22Rv1 (cell line): Measurements from ENCODE around the gene SLC6A2.

Source experiments
- H3K27ac ChIP-seq: fragments of 450-650 bp; 2 replicates; pipeline ENCODE4 v1.5.1; 2017
- CTCF ChIP-seq: fragments of 450-650 bp; IDR thresholded peaks from 2 replicates; pipeline ENCODE4 v1.5.1; 2017; ENCODE audit warnings: mild to moderate bottlenecking
- ZFX ChIP-seq: fragments of 450-650 bp; IDR thresholded peaks from 2 replicates; pipeline ENCODE4 v1.6.1; 2017; ENCODE audit warnings: antibody characterized with exemption, borderline replicate concordance

Gene SLC6A2

GRCh38 chr16:55638256-55638655, 17.5 kb upstream of the SLC6A2 start:
- TF ChIP-seq CTCF (no peak), ZFX (no peak)
- H3K27ac ChIP-seq, result no peak overlapping the region

- TF ChIP-seq ZFX (no peak), CTCF (no peak)
- no peak overlapping the region for H3K27ac ChIP-seq
Measured at GRCh38 chr16:55640701-55641327, 15.0 kb upstream of the SLC6A2 start.

GRCh38 chr16:55641430-55642056, 14.2 kb upstream of the SLC6A2 start:
- no peak for TF ChIP-seq CTCF
- TF ChIP-seq ZFX, result no peak
- H3K27ac ChIP-seq, result no peak overlapping the region

GRCh38 chr16:55642611-55643010, 13.2 kb upstream of the SLC6A2 start:
- H3K27ac ChIP-seq, result no peak overlapping the region
- TF ChIP-seq CTCF, result no peak
- no peak for TF ChIP-seq ZFX

GRCh38 chr16:55643161-55643970, 12.4 kb upstream of the SLC6A2 start:
- TF ChIP-seq ZFX (no peak), CTCF (no peak)
- H3K27ac ChIP-seq, result no peak overlapping the region

- H3K27ac ChIP-seq, result no peak overlapping the region
- TF ChIP-seq ZFX (no peak), CTCF (no peak)
Measured at GRCh38 chr16:55645986-55646385, 9.8 kb upstream of the SLC6A2 start.

- TF ChIP-seq ZFX (no peak), CTCF (no peak)
- H3K27ac ChIP-seq, result no peak overlapping the region
Measured at GRCh38 chr16:55647343-55647742, 8.4 kb upstream of the SLC6A2 start.
